ENCODE results near the gene KCNQ1. TPM values are rescaled to one million over a fixed set of nuclear protein-coding genes. Genes with fewer than 3 reads are reported as not detected.
A peak's percentile ranks its signal among the peaks of the same experiment; 100 is the strongest.

KCNQ1 gene
- total RNA-seq, 5 donors from 2014 or later (not counting 1 experiment from before 2014, with no cell fraction given), result 20.9 to 32.9 (median 24.0) TPM

DNA sequence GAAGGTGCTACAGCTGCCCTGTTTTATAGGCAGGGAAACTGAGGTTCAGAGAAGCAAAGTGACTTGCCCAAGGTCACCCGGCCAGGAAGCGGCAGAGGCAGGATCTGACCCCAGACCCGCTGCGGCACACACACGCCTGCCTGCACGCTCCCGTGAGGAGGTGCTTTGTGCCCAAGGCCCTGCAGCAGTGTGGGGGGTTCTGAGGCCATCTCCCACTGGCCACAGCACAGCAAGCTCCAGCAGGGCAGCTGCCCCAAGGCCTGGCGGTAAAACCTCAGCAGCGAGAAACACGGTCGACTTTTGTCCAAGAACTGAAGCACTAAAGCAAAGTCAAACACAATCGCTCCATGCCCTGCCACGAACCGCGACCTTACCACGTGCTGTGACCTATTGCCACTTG is 398.1 kb downstream of the KCNQ1 start:
- Histone ChIP-seq H3K27me3 (replicated peaks in 1 of 2; ENCODE audit: control insufficient read depth in 2 of 2, extremely low read depth in 1 of 2, insufficient read depth in 2 of 2, low read length in 1 of 2) (no peaks in the 10 kb centered on the region), H3K4me1 (ENCODE audit: control insufficient read depth in 1 of 2, extremely low read depth in 1 of 2, insufficient read depth in 2 of 2, low read length in 2 of 2) (no peaks in the 10 kb centered on the region), H3K27ac (ENCODE audit: low read length) (no peak overlapping the region), H3K4me3 (ENCODE audit: control insufficient read depth in 1 of 2, extremely low read depth in 1 of 2, low read length in 1 of 2) (no peak overlapping the region), H3K9me3 (no peaks in the 10 kb centered on the region), H3K36me3 (ENCODE audit: control insufficient read depth in 2 of 2, extremely low read depth in 1 of 2, insufficient read depth in 1 of 2, low read length in 1 of 2) (no peaks in the 10 kb centered on the region)
- no peaks in the 10 kb centered on the region for H3K9me3 Mint-ChIP-seq
- peaks cover 5 to 12% (median 10%) of the 10 kb centered on the region in 3 donors for H3K4me1 Mint-ChIP-seq
- H3K36me3 Mint-ChIP-seq, result no peaks in the 10 kb centered on the region
- 96% methylated on average over 16 of the region's 16 CpGs for WGBS (ENCODE audit: insufficient coverage)
- ATAC-seq (replicated peaks in 1 of 4) (no peak), DNase-seq (no peak)
- H3K27ac Mint-ChIP-seq, result no peak overlapping the region
- H3K4me3 Mint-ChIP-seq, result no peak overlapping the region
- no peaks in the 10 kb centered on the region for H3K27me3 Mint-ChIP-seq
- ChIA-PET POLR2A (no interaction called here), CTCF (no interaction called here)

DNA sequence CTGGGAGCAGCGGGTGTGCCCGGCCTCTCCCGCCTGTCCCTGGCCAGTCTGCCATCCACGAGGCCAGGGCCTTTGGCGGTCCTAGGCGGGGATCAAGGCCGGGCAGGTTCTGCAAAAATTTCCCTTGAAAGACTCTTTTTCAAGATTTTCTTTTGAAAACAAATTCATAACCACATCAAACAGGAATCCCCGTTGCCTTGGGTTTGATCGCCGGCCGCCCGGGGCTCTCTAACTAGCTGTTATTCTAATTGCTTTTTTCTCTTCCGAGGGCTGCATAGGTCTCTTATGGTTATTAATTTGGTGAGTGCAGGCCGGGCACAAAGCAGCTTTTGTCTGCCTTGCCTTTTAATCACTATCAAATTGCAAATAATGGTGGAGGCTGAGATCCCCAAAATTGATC is 398.7 kb downstream of the KCNQ1 start:
- H3K36me3 ChIP-seq (ENCODE audit: control insufficient read depth in 2 of 2, extremely low read depth in 1 of 2, insufficient read depth in 1 of 2, low read length in 1 of 2), result no peaks in the 10 kb centered on the region
- H3K9me3 Mint-ChIP-seq, result no peaks in the 10 kb centered on the region
- ChIA-PET CTCF (no interaction called here), POLR2A (no interaction called here)
- H3K27ac Mint-ChIP-seq, result no peak overlapping the region
- H3K4me1 Mint-ChIP-seq, result peaks cover 5 to 12% (median 10%) of the 10 kb centered on the region in 3 donors
- no peak overlapping the region for H3K4me3 Mint-ChIP-seq
- ATAC-seq (replicated peaks in 1 of 4) (no peak), DNase-seq (peak in 1 of 35 experiments; percentile 7)
- H3K27me3 Mint-ChIP-seq, result no peaks in the 10 kb centered on the region
- no peaks in the 10 kb centered on the region for H3K9me3 ChIP-seq
- H3K27me3 ChIP-seq (replicated peaks in 1 of 2; ENCODE audit: control insufficient read depth in 2 of 2, extremely low read depth in 1 of 2, insufficient read depth in 2 of 2, low read length in 1 of 2), result no peaks in the 10 kb centered on the region
- WGBS (ENCODE audit: insufficient coverage), result 94% methylated on average over 2 of the region's 14 CpGs
- no peak overlapping the region for H3K4me3 ChIP-seq (ENCODE audit: control insufficient read depth in 1 of 2, extremely low read depth in 1 of 2, low read length in 1 of 2)
- H3K27ac ChIP-seq (ENCODE audit: low read length), result no peak overlapping the region
- H3K4me1 ChIP-seq (ENCODE audit: control insufficient read depth in 1 of 2, extremely low read depth in 1 of 2, insufficient read depth in 2 of 2, low read length in 2 of 2), result no peaks in the 10 kb centered on the region
- H3K36me3 Mint-ChIP-seq, result no peaks in the 10 kb centered on the region

DNA sequence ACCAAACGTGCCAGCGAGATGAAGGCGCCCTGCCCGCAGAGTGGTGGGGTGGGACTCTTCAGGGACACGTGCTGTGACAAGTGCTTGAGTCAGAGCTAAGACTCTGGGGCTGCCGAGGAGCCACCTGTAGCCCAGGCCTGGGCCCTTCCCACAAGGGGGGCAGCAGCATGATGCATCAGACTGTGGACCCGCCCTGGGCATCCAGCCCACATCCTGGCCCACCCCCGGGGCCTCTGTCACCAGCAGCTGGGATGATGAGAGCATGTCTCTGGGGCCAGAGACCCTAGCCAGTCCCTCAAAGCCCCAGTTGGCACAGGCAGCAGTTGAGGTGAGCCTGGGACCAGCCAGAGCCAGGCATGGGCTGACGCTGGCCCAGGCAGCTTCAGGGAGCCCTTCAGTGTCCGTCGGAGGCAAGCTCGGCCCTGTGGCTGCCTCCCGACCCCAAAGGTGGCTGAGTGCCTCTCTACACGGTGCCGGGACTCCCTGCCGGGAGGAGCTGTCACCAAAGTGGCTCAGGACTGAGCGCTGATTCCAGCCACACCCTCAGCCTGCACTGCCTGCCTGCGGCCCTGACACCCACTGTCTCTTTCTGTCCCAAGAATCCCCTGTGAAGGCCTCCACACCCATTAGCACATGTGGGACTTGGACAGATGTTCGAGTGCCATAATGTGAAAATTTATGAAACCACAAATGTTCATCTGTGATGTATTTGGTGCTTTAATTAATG is 399.5 kb downstream of the KCNQ1 start:
- H3K4me3 Mint-ChIP-seq, result no peak overlapping the region
- H3K4me3 ChIP-seq (ENCODE audit: control insufficient read depth in 1 of 2, extremely low read depth in 1 of 2, low read length in 1 of 2), result no peak overlapping the region
- ChIA-PET CTCF (no interaction called here), POLR2A (interaction anchor here in 1 of 2 donors (0.5 kb wide), 1 partner anchor 13 kb away, joined by 3 read pairs; no protein-coding TSS in a partner anchor)
- 77% methylated on average over 16 of the region's 19 CpGs for WGBS (ENCODE audit: insufficient coverage)
- no peak for ATAC-seq (replicated peaks in 1 of 4)
- H3K4me1 ChIP-seq (ENCODE audit: control insufficient read depth in 1 of 2, extremely low read depth in 1 of 2, insufficient read depth in 2 of 2, low read length in 2 of 2), result no peaks in the 10 kb centered on the region
- H3K27me3 ChIP-seq (replicated peaks in 1 of 2; ENCODE audit: control insufficient read depth in 2 of 2, extremely low read depth in 1 of 2, insufficient read depth in 2 of 2, low read length in 1 of 2), result no peaks in the 10 kb centered on the region
- H3K36me3 ChIP-seq (ENCODE audit: control insufficient read depth in 2 of 2, extremely low read depth in 1 of 2, insufficient read depth in 1 of 2, low read length in 1 of 2), result no peaks in the 10 kb centered on the region
- no peak for DNase-seq
- H3K9me3 Mint-ChIP-seq, result no peaks in the 10 kb centered on the region
- no peaks in the 10 kb centered on the region for H3K27me3 Mint-ChIP-seq
- H3K9me3 ChIP-seq, result no peaks in the 10 kb centered on the region
- no peak overlapping the region for H3K27ac ChIP-seq (ENCODE audit: low read length)
- peaks cover 3% of the 10 kb centered on the region for H3K36me3 Mint-ChIP-seq
- no peak overlapping the region for H3K27ac Mint-ChIP-seq
- peaks cover 5 to 12% (median 10%) of the 10 kb centered on the region in 3 donors for H3K4me1 Mint-ChIP-seq

DNA sequence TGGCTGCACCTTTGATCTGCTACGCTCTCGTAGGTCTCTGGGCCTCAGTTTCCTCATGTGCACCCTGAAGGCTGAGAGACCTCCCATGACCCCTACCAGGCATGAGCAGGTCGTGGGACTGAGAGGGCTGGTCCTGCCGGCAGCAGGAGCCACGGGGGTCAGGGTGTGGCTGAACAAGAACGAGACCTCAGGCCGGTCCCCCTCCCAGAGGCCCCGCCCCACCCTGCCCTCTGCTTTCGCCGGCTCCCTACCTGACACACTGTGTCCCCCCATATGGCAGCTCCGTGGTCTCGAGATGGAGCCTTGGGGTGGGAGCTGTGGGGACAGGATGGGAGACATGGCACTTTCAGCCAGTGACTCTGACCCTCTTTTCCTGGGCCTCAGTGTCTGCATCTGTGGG is 400.2 kb downstream of the KCNQ1 start:
- CTCF ChIA-PET, result no interaction called here
- Mint-ChIP-seq H3K27me3 (no peaks in the 10 kb centered on the region), H3K36me3 (peaks cover 3% of the 10 kb centered on the region), H3K4me3 (no peak overlapping the region), H3K9me3 (no peaks in the 10 kb centered on the region), H3K27ac (no peak overlapping the region), H3K4me1 (peaks cover 5 to 12% (median 10%) of the 10 kb centered on the region in 3 donors)
- POLR2A ChIA-PET, result interaction anchor here in 1 of 2 donors (0.5 kb wide), 1 partner anchor 14 kb away, joined by 3 read pairs; no protein-coding TSS in a partner anchor
- Histone ChIP-seq H3K9me3 (no peaks in the 10 kb centered on the region), H3K4me3 (ENCODE audit: control insufficient read depth in 1 of 2, extremely low read depth in 1 of 2, low read length in 1 of 2) (no peak overlapping the region), H3K27me3 (replicated peaks in 1 of 2; ENCODE audit: control insufficient read depth in 2 of 2, extremely low read depth in 1 of 2, insufficient read depth in 2 of 2, low read length in 1 of 2) (no peaks in the 10 kb centered on the region), H3K27ac (ENCODE audit: low read length) (no peak overlapping the region), H3K4me1 (ENCODE audit: control insufficient read depth in 1 of 2, extremely low read depth in 1 of 2, insufficient read depth in 2 of 2, low read length in 2 of 2) (no peaks in the 10 kb centered on the region), H3K36me3 (ENCODE audit: control insufficient read depth in 2 of 2, extremely low read depth in 1 of 2, insufficient read depth in 1 of 2, low read length in 1 of 2) (no peaks in the 10 kb centered on the region)
- 55% methylated on average over 7 of the region's 12 CpGs for WGBS (ENCODE audit: insufficient coverage)
- ATAC-seq (replicated peaks in 1 of 4) (no peak), DNase-seq (no peak)

DNA sequence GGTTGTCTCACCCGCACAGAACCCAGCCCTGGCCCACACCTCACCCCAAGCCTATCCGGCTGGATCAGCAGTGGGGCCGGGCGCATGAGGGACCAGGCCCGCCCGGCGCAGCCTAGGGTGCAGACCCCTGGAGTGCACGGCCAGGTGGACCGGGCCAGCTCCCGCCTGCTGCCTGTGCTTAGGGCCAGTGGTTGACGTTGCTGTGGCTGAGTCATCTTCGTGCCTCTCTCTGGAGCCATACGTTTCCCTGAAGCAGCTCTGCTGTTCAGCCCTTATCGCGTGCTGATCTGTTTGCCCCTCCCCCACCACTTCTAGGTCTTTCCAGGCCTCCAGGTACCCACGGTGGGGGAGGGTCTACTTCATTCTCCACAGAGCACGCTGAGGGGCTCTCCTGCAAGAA is 401.2 kb downstream of the KCNQ1 start:
- 85% methylated on average over 13 of the region's 17 CpGs for WGBS (ENCODE audit: insufficient coverage)
- ChIA-PET POLR2A (no interaction called here), CTCF (no interaction called here)
- Histone ChIP-seq H3K27ac (ENCODE audit: low read length) (no peak overlapping the region), H3K4me1 (ENCODE audit: control insufficient read depth in 1 of 2, extremely low read depth in 1 of 2, insufficient read depth in 2 of 2, low read length in 2 of 2) (no peaks in the 10 kb centered on the region), H3K27me3 (replicated peaks in 1 of 2; ENCODE audit: control insufficient read depth in 2 of 2, extremely low read depth in 1 of 2, insufficient read depth in 2 of 2, low read length in 1 of 2) (no peaks in the 10 kb centered on the region), H3K9me3 (no peaks in the 10 kb centered on the region), H3K4me3 (ENCODE audit: control insufficient read depth in 1 of 2, extremely low read depth in 1 of 2, low read length in 1 of 2) (no peak overlapping the region), H3K36me3 (ENCODE audit: control insufficient read depth in 2 of 2, extremely low read depth in 1 of 2, insufficient read depth in 1 of 2, low read length in 1 of 2) (no peaks in the 10 kb centered on the region)
- no peak overlapping the region for H3K27ac Mint-ChIP-seq
- H3K4me3 Mint-ChIP-seq, result no peak overlapping the region
- peaks cover 5 to 12% (median 7%) of the 10 kb centered on the region in 3 donors for H3K4me1 Mint-ChIP-seq
- peaks cover 3% of the 10 kb centered on the region for H3K36me3 Mint-ChIP-seq
- no peak for ATAC-seq (replicated peaks in 1 of 4)
- no peaks in the 10 kb centered on the region for H3K9me3 Mint-ChIP-seq
- no peaks in the 10 kb centered on the region for H3K27me3 Mint-ChIP-seq
- no peak for DNase-seq

DNA sequence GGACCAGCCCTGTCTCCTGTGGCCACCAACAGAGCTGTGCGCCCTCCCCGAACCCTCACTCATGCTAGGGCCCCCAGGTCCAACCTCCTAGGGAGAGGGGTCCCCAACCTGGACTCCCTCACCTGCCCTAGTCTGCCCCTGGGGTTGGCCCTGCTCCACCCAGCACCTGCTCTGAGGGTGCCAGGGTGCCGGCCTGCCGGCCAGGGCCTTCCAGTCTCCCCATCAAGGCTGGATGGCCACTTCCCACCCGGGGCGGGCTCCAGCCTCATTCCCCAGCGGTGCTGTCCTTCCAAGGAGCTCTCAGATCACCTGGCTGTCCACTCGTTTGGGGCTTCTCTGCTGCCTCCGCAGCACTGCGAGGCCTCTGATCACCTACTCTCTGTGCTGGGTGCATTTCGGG is 401.7 kb downstream of the KCNQ1 start:
- Mint-ChIP-seq H3K36me3 (peaks cover 3% of the 10 kb centered on the region), H3K9me3 (no peaks in the 10 kb centered on the region), H3K27ac (no peak overlapping the region), H3K27me3 (no peaks in the 10 kb centered on the region), H3K4me3 (no peak overlapping the region), H3K4me1 (peaks cover 5 to 12% (median 7%) of the 10 kb centered on the region in 3 donors)
- CTCF ChIA-PET, result no interaction called here
- Histone ChIP-seq H3K4me1 (ENCODE audit: control insufficient read depth in 1 of 2, extremely low read depth in 1 of 2, insufficient read depth in 2 of 2, low read length in 2 of 2) (no peaks in the 10 kb centered on the region), H3K9me3 (no peaks in the 10 kb centered on the region), H3K27ac (ENCODE audit: low read length) (no peak overlapping the region), H3K36me3 (ENCODE audit: control insufficient read depth in 2 of 2, extremely low read depth in 1 of 2, insufficient read depth in 1 of 2, low read length in 1 of 2) (no peaks in the 10 kb centered on the region), H3K4me3 (ENCODE audit: control insufficient read depth in 1 of 2, extremely low read depth in 1 of 2, low read length in 1 of 2) (no peak overlapping the region), H3K27me3 (replicated peaks in 1 of 2; ENCODE audit: control insufficient read depth in 2 of 2, extremely low read depth in 1 of 2, insufficient read depth in 2 of 2, low read length in 1 of 2) (no peaks in the 10 kb centered on the region)
- POLR2A ChIA-PET, result interaction anchor here in 1 of 2 donors (0.6 kb wide), 1 partner anchor 11 kb away, joined by 5 read pairs; no protein-coding TSS in a partner anchor
- no peak for DNase-seq
- no peak for ATAC-seq (replicated peaks in 1 of 4)
- 88% methylated on average over 11 of the region's 11 CpGs for WGBS (ENCODE audit: insufficient coverage)

All from T-cell (primary cell).